ENCODE results near the gene RAX2. TPM values are rescaled to one million over a fixed set of nuclear protein-coding genes. Genes with fewer than 3 reads are reported as not detected.
A peak's percentile ranks its signal among the peaks of the same experiment; 100 is the strongest.

RAX2 gene
- total RNA-seq: not detected
- polyA plus RNA-seq: not detected
- long read RNA-seq, donor 1: 0 reads
- long read RNA-seq, donor 2: 0 reads

GRCh38 chr19:3771906-3772455 lies at the start of gene RAX2:
RAX2 (minus strand) TSS chr19:3772228; CDS start chr19:3771742, 486 bp downstream.
- Histone ChIP-seq H3K27ac (no peak within 1 kb of the TSS), H3K9me3 (no peaks in the 10 kb centered on the region), H3K4me1 (no peaks in the 10 kb centered on the region), H3K36me3 (ENCODE audit: insufficient read depth in 1 of 2, low read depth in 1 of 2) (peaks cover 0 to 29% of the 10 kb centered on the region in 2 donors), H3K4me3 (no peak within 1 kb of the TSS), H3K27me3 (ENCODE audit: insufficient read depth in 3 of 3, low read length in 2 of 3) (peaks cover 0 to 5% (median 0%) of the 10 kb centered on the region in 3 donors)
- DNase-seq (no peak), ATAC-seq (no peak)
- WGBS, 3 donors: 23 to 30% (median 29%) methylated on average over 20 to 23 of the region's 23 CpGs
- no peak for TF ChIP-seq CTCF (IDR thresholded peaks at IDR 0.05)
- intact Hi-C loops (cut with DNase I): no loop called here

GRCh38 chr19:3821156-3821555 lies 49.1 kb upstream of the RAX2 start:
- Histone ChIP-seq H3K27ac (no peak overlapping the region), H3K36me3 (ENCODE audit: insufficient read depth in 1 of 2, low read depth in 1 of 2) (no peaks in the 10 kb centered on the region), H3K4me3 (no peak overlapping the region), H3K4me1 (no peaks in the 10 kb centered on the region), H3K27me3 (ENCODE audit: insufficient read depth in 3 of 3, low read length in 2 of 3) (peaks cover 0 to 38% (median 12%) of the 10 kb centered on the region in 3 donors), H3K9me3 (no peaks in the 10 kb centered on the region)
- DNase-seq (no peak), ATAC-seq (peak; percentile 31 to 61 (median 36))
- intact Hi-C loops (cut with DNase I): loop anchor here in 1 of 2 donors (2.0 to 5.0 kb wide), 2 partner anchors 154 to 166 kb away; partner anchors contain the start of gene EEF2
- 68 to 79% (median 70%) methylated on average over 23 of the region's 23 CpGs for WGBS, 3 donors
- TF ChIP-seq CTCF (IDR thresholded peaks at IDR 0.05): peak; percentile 28

- Histone ChIP-seq H3K4me3 (no peak overlapping the region), H3K4me1 (no peaks in the 10 kb centered on the region), H3K27ac (no peak overlapping the region), H3K9me3 (no peaks in the 10 kb centered on the region), H3K27me3 (ENCODE audit: insufficient read depth in 3 of 3, low read length in 2 of 3) (peaks cover 0 to 33% (median 10%) of the 10 kb centered on the region in 3 donors), H3K36me3 (ENCODE audit: insufficient read depth in 1 of 2, low read depth in 1 of 2) (no peaks in the 10 kb centered on the region)
- DNase-seq: no peak
- WGBS, 3 donors: 84 to 88% (median 88%) methylated on average over 19 of the region's 19 CpGs
- no peak for ATAC-seq
- intact Hi-C loops (cut with DNase I): loop anchor here in 1 of 2 donors (2.0 to 5.0 kb wide), 2 partner anchors 153 to 167 kb away; partner anchors contain the start of gene EEF2
- TF ChIP-seq CTCF (IDR thresholded peaks at IDR 0.05): no peak
Observed at GRCh38 chr19:3819989-3820388, 48.0 kb upstream of the RAX2 start.

GRCh38 chr19:3818918-3819317 lies 46.9 kb upstream of the RAX2 start:
- no peak for DNase-seq
- ATAC-seq: no peak
- intact Hi-C loops (cut with DNase I): no loop called here
- Histone ChIP-seq H3K27ac (no peak overlapping the region), H3K9me3 (no peaks in the 10 kb centered on the region), H3K27me3 (ENCODE audit: insufficient read depth in 3 of 3, low read length in 2 of 3) (peaks cover 0 to 27% (median 10%) of the 10 kb centered on the region in 3 donors), H3K4me3 (no peak overlapping the region), H3K36me3 (ENCODE audit: insufficient read depth in 1 of 2, low read depth in 1 of 2) (no peaks in the 10 kb centered on the region), H3K4me1 (no peaks in the 10 kb centered on the region)
- TF ChIP-seq CTCF (IDR thresholded peaks at IDR 0.05): no peak
- WGBS, 3 donors: 63 to 67% (median 63%) methylated on average over 31 of the region's 31 CpGs

All from psoas muscle (tissue), 8 donors.